ENCODE measurements around the gene ANO8.
"Not testable (repeated sequence)": the region's sequence is repeated elsewhere in the genome, so short reads cannot be mapped to it uniquely, and the experiment has no call there.

The ANO8 gene

GRCh38 chr19:17334414-17335409 lies at the start of gene ANO8:
TSS of gene ANO8 (minus strand) at chr19:17334855. CDS start at chr19:17334670, 185 bp downstream.
- peak; percentile 93 for DNase-seq

- no peak for DNase-seq
Measured at GRCh38 chr19:17380426-17381138, 45.9 kb upstream of the ANO8 start.

- no peak for DNase-seq
Measured at GRCh38 chr19:17379221-17379631, 44.6 kb upstream of the ANO8 start.

GRCh38 chr19:17378271-17378670 lies 43.6 kb upstream of the ANO8 start:
- no peak for DNase-seq

GRCh38 chr19:17376935-17377600 lies 42.4 kb upstream of the ANO8 start, which contains the start of gene PLVAP:
TSS of gene PLVAP (minus strand) at chr19:17377342. CDS start at chr19:17377288, 54 bp downstream.
- no peak for DNase-seq

GRCh38 chr19:17370026-17370587 lies 35.5 kb upstream of the ANO8 start:
- DNase-seq: no peak

- no peak for DNase-seq
Measured at GRCh38 chr19:17365361-17365760, 30.7 kb upstream of the ANO8 start.

GRCh38 chr19:17363852-17364605 lies 29.4 kb upstream of the ANO8 start:
- not testable (repeated sequence) for DNase-seq

- DNase-seq: no peak
Measured at GRCh38 chr19:17359905-17360800, 25.5 kb upstream of the ANO8 start.

GRCh38 chr19:17358395-17358794 lies 23.7 kb upstream of the ANO8 start:
- DNase-seq: no peak

GRCh38 chr19:17357724-17358123 lies 23.1 kb upstream of the ANO8 start:
- no peak for DNase-seq

- no peak for DNase-seq
Measured at GRCh38 chr19:17357078-17357666, 22.5 kb upstream of the ANO8 start.

GRCh38 chr19:17353386-17353785 lies 18.7 kb upstream of the ANO8 start:
- DNase-seq: no peak

- no peak for DNase-seq
Measured at GRCh38 chr19:17352608-17353280, 18.1 kb upstream of the ANO8 start.

- DNase-seq: no peak
Measured at GRCh38 chr19:17351815-17352435, 17.3 kb upstream of the ANO8 start.

- DNase-seq: no peak
Measured at GRCh38 chr19:17348700-17349099, 14.0 kb upstream of the ANO8 start.

- no peak for DNase-seq
Measured at GRCh38 chr19:17347877-17348276, 13.2 kb upstream of the ANO8 start.

GRCh38 chr19:17347361-17347760 lies 12.7 kb upstream of the ANO8 start:
- DNase-seq: no peak

- DNase-seq: peak; percentile 49
Measured at GRCh38 chr19:17346109-17346671, 11.5 kb upstream of the ANO8 start.

All from NCI-H1436 (cell line).